Breast epithelium (tissue), 3 donors: ENCODE results near the gene SH3GL3.

Experiments
- CTCF ChIP-seq, 3 donors: fragments of 450-650 bp; IDR thresholded peaks; one replicate each; pipeline ENCODE4 v1.5.1; 2016 to 2017; ENCODE audit warnings: antibody characterized with exemption in 3 of 3, mild to moderate bottlenecking in 3 of 3, moderate library complexity in 3 of 3
- POLR2A ChIP-seq: fragments of 450-650 bp; IDR thresholded peaks from one replicate; pipeline ENCODE4 v1.6.1; 2016; ENCODE audit warnings: antibody characterized with exemption, mild to moderate bottlenecking, moderate library complexity
- POLR2AphosphoS5 ChIP-seq, 3 donors: sonication (generic); formaldehyde crosslinking; IDR thresholded peaks; one replicate each; pipeline ENCODE4 v1.6.1; 2017; ENCODE audit warnings: antibody characterized with exemption in 3 of 3

GRCh38 chr15:83498801-83499200 is 51.7 kb downstream of the SH3GL3 start:
- TF ChIP-seq CTCF (IDR thresholded peaks at IDR 0.05) (no peak), POLR2A (no peak), POLR2AphosphoS5 (IDR thresholded peaks at IDR 0.05) (no peak)
